NCI-H1436 treated with DMSO at 0.1 percent for 48 hours (cell line): ENCODE measurements around the gene OR56A4.
"Not testable (repeated sequence)": the region's sequence is repeated elsewhere in the genome, so short reads cannot be mapped to it uniquely, and the experiment has no call there.

ENCODE experiments used
- DNase-seq: peaks from one replicate; lab custom pipeline; 2025; lab: John Stamatoyannopoulos, UW

The OR56A4 gene

GRCh38 chr11:5960704-5961320, 45.9 kb downstream of the OR56A4 start:
- DNase-seq = not testable (repeated sequence)

DNA sequence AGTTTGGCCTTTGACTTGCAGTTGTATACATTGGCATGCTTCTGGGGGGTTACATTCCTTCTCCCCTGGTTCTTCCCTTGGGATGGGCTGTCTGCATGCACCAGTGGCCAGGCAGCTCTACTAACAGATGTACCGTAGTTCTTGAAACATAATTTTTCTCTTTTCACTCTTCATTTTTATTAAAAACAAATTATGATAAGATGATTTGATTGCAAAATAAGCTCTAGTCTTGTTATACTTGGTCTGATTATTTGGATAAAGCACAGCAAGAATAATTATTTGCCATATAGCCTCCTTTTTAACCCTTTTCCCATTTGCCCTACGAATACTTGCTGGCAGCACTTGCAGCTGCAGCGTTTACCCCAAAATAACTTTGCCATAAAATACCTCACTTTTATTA, 51.2 kb downstream of the OR56A4 start:
- DNase-seq = no peak
